NK-92 treated with Interleukin-12 subunit alpha and Interleukin-12 subunit beta, amount 100 ng/mL, for 24 hours (cell line): ENCODE results near the gene POP7.
"Not testable (repeated sequence)": the region's sequence is repeated elsewhere in the genome, so short reads cannot be mapped to it uniquely, and the experiment has no call there.

Experiments
- DNase-seq: peaks from one replicate; lab custom pipeline; 2025; lab: John Stamatoyannopoulos, UW

Gene POP7

GRCh38 chr7:100705753-100706671 lies at the start of gene POP7:
POP7 (plus strand) TSS chr7:100706121; CDS start chr7:100706831, 710 bp downstream.
- peak; percentile 99 for DNase-seq

GRCh38 chr7:100662194-100662776 lies 43.6 kb upstream of the POP7 start:
- not testable (repeated sequence) for DNase-seq

GRCh38 chr7:100665168-100665726 lies 40.7 kb upstream of the POP7 start:
- no peak for DNase-seq

GRCh38 chr7:100667331-100668068 lies 38.4 kb upstream of the POP7 start:
- DNase-seq = no peak

GRCh38 chr7:100668069-100668449 lies 37.9 kb upstream of the POP7 start:
- no peak for DNase-seq

- DNase-seq = not testable (repeated sequence)
Measured at GRCh38 chr7:100669106-100669505, 36.8 kb upstream of the POP7 start.

GRCh38 chr7:100670074-100670473 lies 35.8 kb upstream of the POP7 start:
- DNase-seq = no peak

- no peak for DNase-seq
Measured at GRCh38 chr7:100671353-100672327, 34.3 kb upstream of the POP7 start.

- DNase-seq = peak; percentile 99
Measured at GRCh38 chr7:100673302-100673941, 32.5 kb upstream of the POP7 start, which contains the start of gene GNB2. GNB2 (plus strand) TSS chr7:100673740; CDS start chr7:100676266, 2,526 bp downstream.

- peak; percentile 62 for DNase-seq
Measured at GRCh38 chr7:100673942-100674410, 31.9 kb upstream of the POP7 start.

GRCh38 chr7:100674411-100675104 lies 31.4 kb upstream of the POP7 start:
- DNase-seq = peak; percentile 40

- DNase-seq = no peak
Measured at GRCh38 chr7:100675105-100675451, 30.8 kb upstream of the POP7 start.

- peak; percentile 96 for DNase-seq
Measured at GRCh38 chr7:100675581-100676350, 30.2 kb upstream of the POP7 start.

- DNase-seq = no peak
Measured at GRCh38 chr7:100676501-100677306, 29.2 kb upstream of the POP7 start.

GRCh38 chr7:100677308-100678267 lies 28.3 kb upstream of the POP7 start:
- DNase-seq = no peak

GRCh38 chr7:100678291-100678984 lies 27.5 kb upstream of the POP7 start:
- no peak for DNase-seq
